ENCODE measurements around the gene CIPC. TPM values are rescaled to one million over a fixed set of nuclear protein-coding genes. Genes with fewer than 3 reads are reported as not detected.

CIPC gene
- total and polyA plus RNA-seq, 8 donors: 6.0 to 81.1 (median 19.6) TPM

DNA sequence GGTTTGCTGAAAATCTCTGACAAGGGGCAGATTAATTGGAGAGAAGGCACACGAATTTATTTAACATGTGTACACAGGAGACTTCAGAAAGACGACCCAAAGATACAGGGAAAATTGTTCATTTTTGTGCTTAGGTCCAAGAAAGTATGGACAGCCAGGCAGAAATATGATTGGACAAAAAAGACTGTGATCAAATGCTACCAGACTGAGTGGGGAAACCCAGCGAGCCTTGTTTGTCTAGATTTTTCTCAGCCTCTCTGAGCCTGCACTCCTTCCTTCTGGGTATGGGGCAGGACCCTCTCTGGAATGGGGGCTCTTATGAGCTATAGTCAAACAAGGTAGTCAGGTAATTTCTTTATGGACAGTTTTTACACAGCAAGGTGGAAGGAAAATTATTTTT is 10.4 kb upstream of the CIPC start:
- Histone ChIP-seq H3K27ac (peak overlapping the region in 3 of 5 donors; percentile 21 to 72 (median 39)), H3K27me3 (no peaks in the 10 kb centered on the region), H3K4me3 (no peak overlapping the region), H3K36me3 (no peaks in the 10 kb centered on the region), H3K9me3 (peaks cover 0 to 18% (median 15%) of the 10 kb centered on the region in 4 donors), H3K4me1 (peaks cover 0 to 10% (median 5%) of the 10 kb centered on the region in 4 donors)
- no peak for TF ChIP-seq POLR2AphosphoS5 (IDR thresholded peaks at IDR 0.05)
- TF ChIP-seq, protein P1, sequence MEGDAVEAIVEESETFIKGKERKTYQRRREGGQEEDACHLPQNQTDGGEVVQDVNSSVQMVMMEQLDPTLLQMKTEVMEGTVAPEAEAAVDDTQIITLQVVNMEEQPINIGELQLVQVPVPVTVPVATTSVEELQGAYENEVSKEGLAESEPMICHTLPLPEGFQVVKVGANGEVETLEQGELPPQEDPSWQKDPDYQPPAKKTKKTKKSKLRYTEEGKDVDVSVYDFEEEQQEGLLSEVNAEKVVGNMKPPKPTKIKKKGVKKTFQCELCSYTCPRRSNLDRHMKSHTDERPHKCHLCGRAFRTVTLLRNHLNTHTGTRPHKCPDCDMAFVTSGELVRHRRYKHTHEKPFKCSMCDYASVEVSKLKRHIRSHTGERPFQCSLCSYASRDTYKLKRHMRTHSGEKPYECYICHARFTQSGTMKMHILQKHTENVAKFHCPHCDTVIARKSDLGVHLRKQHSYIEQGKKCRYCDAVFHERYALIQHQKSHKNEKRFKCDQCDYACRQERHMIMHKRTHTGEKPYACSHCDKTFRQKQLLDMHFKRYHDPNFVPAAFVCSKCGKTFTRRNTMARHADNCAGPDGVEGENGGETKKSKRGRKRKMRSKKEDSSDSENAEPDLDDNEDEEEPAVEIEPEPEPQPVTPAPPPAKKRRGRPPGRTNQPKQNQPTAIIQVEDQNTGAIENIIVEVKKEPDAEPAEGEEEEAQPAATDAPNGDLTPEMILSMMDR (IDR thresholded peaks at IDR 0.05): no peak
- no peak for TF ChIP-seq POLR2A (IDR thresholded peaks at IDR 0.05)
- TF ChIP-seq EP300 (IDR thresholded peaks at IDR 0.05): no peak
- intact Hi-C loops (cut with DNase I; ENCODE audit: low total_unique reads): no loop called here
- 42 to 57% (median 53%) methylated on average over 3 of the region's 3 CpGs for WGBS, 5 donors
- no peak for DNase-seq

- peaks cover 0 to 10% (median 5%) of the 10 kb centered on the region in 4 donors for H3K4me1 ChIP-seq
- peak overlapping the region in 4 of 5 donors; percentile 34 to 72 (median 48) for H3K27ac ChIP-seq
- no peak overlapping the region for H3K4me3 ChIP-seq
- WGBS, 5 donors: 24 to 51% (median 41%) methylated on average over 5 of the region's 5 CpGs
- no peaks in the 10 kb centered on the region for H3K36me3 ChIP-seq
- H3K27me3 ChIP-seq: no peaks in the 10 kb centered on the region
- TF ChIP-seq, protein P1 (IDR thresholded peaks at IDR 0.05): no peak
- peak in 2 of 3 donors; percentile 43 to 67 for TF ChIP-seq POLR2AphosphoS5 (IDR thresholded peaks at IDR 0.05)
- peaks cover 0 to 18% (median 15%) of the 10 kb centered on the region in 4 donors for H3K9me3 ChIP-seq
- DNase-seq: peak; percentile 92 to 95
- intact Hi-C loops (cut with DNase I; ENCODE audit: low total_unique reads): no loop called here
Measured at GRCh38 chr14:77088219-77088618, 9.8 kb upstream of the CIPC start.

DNA sequence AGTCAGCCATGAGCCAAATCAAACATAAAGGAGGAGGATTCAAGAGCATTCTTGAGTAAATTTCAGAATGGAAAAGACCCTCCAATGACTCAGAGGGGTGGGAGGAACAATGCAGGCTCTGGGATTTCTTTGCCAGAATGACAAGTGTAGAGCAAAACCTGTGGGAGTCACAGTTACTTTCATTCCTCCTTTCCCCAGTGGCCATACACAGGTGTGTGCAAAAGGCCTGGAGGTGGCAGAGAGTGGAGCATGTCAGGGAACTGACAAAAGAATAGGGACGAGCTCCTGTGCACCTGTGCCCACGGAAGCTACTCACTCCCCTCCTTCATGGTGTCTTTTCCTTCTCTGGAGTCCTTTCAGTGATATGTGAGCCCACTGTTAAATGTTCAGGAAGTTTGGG is 9.4 kb upstream of the CIPC start:
- peak overlapping the region in 4 of 5 donors; percentile 39 to 72 (median 62) for H3K27ac ChIP-seq
- H3K4me1 ChIP-seq: peaks cover 0 to 10% (median 5%) of the 10 kb centered on the region in 4 donors
- H3K36me3 ChIP-seq: no peaks in the 10 kb centered on the region
- 45 to 64% (median 52%) methylated on average over 2 of the region's 2 CpGs for WGBS, 5 donors
- DNase-seq: no peak
- intact Hi-C loops (cut with DNase I; ENCODE audit: low total_unique reads): no loop called here
- H3K4me3 ChIP-seq: no peak overlapping the region
- H3K9me3 ChIP-seq: peaks cover 0 to 18% (median 15%) of the 10 kb centered on the region in 4 donors
- no peak for TF ChIP-seq POLR2A (IDR thresholded peaks at IDR 0.05)
- TF ChIP-seq, protein P1 (IDR thresholded peaks at IDR 0.05): no peak
- no peak for TF ChIP-seq EP300 (IDR thresholded peaks at IDR 0.05)
- TF ChIP-seq POLR2AphosphoS5 (IDR thresholded peaks at IDR 0.05): no peak
- no peaks in the 10 kb centered on the region for H3K27me3 ChIP-seq

DNA sequence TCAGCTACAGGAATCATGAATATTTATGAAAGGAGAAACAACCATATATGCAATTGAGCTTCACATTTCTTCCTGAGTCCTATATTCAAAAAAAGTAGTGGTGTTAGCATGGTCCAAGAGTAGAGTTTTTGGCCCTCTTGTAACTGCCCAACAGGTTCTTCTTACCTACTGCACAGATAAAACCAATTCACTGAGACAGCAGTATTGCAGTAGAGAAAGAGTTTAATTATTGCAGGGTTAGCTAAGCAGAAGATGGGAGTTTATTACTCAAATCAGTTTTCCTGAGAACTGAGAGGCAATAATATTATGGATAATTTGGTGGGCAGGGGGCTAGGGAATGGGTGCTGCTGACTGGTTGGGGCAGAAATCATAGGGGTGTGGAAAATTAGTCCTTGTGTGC is 6.5 kb upstream of the CIPC start:
- H3K9me3 ChIP-seq: peaks cover 0 to 18% (median 15%) of the 10 kb centered on the region in 4 donors
- DNase-seq: no peak
- TF ChIP-seq POLR2AphosphoS5 (IDR thresholded peaks at IDR 0.05) (no peak), POLR2A (IDR thresholded peaks at IDR 0.05) (no peak), EP300 (IDR thresholded peaks at IDR 0.05) (no peak)
- TF ChIP-seq, protein P1 (IDR thresholded peaks at IDR 0.05): no peak
- intact Hi-C loops (cut with DNase I; ENCODE audit: low total_unique reads): loop anchor here (5.0 kb wide), 1 partner anchor 36 kb away; no protein-coding TSS in a partner anchor
- H3K4me1 ChIP-seq: peaks cover 1 to 22% (median 17%) of the 10 kb centered on the region in 4 donors
- H3K36me3 ChIP-seq: no peaks in the 10 kb centered on the region
- no peak overlapping the region for H3K4me3 ChIP-seq
- H3K27me3 ChIP-seq: no peaks in the 10 kb centered on the region
- no peak overlapping the region for H3K27ac ChIP-seq

Measured in stomach (tissue), 9 donors.